Activated naive CD4-positive, alpha-beta T cell treated with anti-CD3 and anti-CD28 coated beads, Interleukin-2, amount 50 U/mL, for 72 hours (primary cell): Measurements from ENCODE around the gene POP4. TPM values are rescaled to one million over a fixed set of nuclear protein-coding genes. Genes with fewer than 3 reads are reported as not detected.
"Not testable (repeated sequence)": the region's sequence is repeated elsewhere in the genome, so short reads cannot be mapped to it uniquely, and the experiment has no call there.

Experiments used
- ATAC-seq, 2 donors: fragments of 150-1000 bp; cut with Tn5 transposase; 2 replicates each; pipeline ENCODE4 v1.10.0; 2021; ENCODE audit warnings: mild to moderate bottlenecking in 2 of 2, moderate library complexity in 2 of 2
- DNase-seq, 2 donors: peaks; one replicate each; pipeline ENCODE4 v3.0.0; 2021 to 2022; ENCODE audit warnings: low spot score in 2 of 2
- H3K27ac Mint-ChIP-seq, 2 donors: one replicate each; pipeline ENCODE4 v1.8.0; 2022; ENCODE audit warnings: mild to moderate bottlenecking in 2 of 2, mixed read lengths in 2 of 2
- H3K36me3 Mint-ChIP-seq, 2 donors: one replicate each; pipeline ENCODE4 v1.8.0; 2022; ENCODE audit warnings: mixed read lengths in 2 of 2
- H3K9me3 Mint-ChIP-seq, 2 donors: one replicate each; pipeline ENCODE4 v1.8.0; 2022; ENCODE audit warnings: mixed read lengths in 2 of 2
- total RNA-seq, 2 donors: library from RNA; stranded (reverse); gene quantifications; one replicate each; pipeline ENCODE4 v1.2.3, GENCODE V29; 2022

POP4 gene
- total RNA-seq, 2 donors from 2014 or later: 83.7 to 90.7 TPM

DNA sequence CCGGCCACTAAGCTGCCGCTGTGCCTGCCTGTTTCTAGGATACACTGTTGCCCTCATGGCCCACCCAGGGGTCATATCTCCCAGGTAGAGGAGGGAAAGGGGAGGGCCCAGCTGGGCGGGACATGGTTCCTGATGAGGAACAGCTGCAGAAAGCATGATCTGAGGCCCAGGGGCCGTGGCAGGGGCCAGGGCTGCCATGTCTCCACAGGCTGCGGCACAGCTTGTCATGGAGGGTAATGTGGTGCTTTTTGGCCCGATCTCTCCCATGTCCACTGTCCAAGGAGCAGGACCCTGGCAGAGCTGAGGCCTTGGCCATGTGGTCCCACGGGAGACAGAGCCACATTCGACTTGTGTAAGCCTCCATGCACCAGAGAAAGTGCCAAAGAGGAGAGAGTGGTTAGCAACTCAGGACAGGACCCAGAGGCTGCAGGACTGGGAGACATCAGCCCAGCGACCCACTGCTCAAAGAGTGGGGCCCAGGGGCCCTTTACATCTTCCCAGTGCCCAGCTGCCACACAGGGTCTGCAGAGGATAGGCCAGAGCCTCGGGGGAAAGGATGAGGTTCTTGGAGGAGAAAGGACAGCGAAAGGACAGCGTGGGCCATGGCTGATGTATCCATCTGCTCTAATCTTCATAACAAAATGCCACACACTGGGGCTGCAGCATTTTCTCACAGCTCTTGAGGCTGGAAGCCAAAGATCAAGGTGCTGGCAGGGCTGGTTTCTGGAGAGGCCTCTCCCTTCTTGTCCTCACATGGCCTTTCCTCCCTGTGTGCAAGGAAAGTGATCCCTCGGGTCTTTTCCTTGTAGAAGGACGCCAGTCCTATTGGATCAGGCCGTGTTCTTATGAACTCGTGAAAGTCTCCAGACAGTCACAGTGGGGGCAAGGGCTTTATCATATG, 11.5 kb downstream of the POP4 start:
- DNase-seq: no peak
- H3K27ac Mint-ChIP-seq: peak overlapping the region in 1 of 2 donors; percentile 87

DNA sequence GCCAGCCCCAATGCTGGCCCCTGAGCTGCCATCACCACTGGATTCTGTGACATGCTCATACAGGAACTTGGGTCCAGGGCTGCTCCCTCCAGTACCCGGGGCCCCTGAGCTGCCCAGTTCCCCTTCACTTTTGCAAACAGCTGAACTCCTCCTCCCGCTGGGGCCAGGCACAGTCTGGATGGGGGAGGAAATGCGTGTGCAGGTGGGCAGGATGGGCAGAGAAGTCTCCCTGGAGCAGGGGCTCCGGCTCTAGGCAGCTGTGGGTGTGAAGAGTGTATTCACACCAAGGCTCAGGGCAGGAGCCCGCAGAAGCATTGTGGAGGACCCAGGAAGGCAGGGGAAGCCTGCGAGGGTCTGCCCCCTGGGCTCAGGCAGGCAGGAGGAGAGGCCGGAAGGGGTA, 12.4 kb downstream of the POP4 start:
- ATAC-seq (no peak), DNase-seq (no peak)
- peaks cover 7 to 8% of the 10 kb centered on the region in 2 donors for H3K36me3 Mint-ChIP-seq
- H3K27ac Mint-ChIP-seq: peak overlapping the region in 1 of 2 donors; percentile 55
- H3K9me3 Mint-ChIP-seq: no peaks in the 10 kb centered on the region

More for the DNA sequence above, 11.5 kb downstream of the POP4 start:
- no peak for ATAC-seq
- H3K9me3 Mint-ChIP-seq: no peaks in the 10 kb centered on the region
- H3K36me3 Mint-ChIP-seq: peaks cover 15 to 16% of the 10 kb centered on the region in 2 donors

DNA sequence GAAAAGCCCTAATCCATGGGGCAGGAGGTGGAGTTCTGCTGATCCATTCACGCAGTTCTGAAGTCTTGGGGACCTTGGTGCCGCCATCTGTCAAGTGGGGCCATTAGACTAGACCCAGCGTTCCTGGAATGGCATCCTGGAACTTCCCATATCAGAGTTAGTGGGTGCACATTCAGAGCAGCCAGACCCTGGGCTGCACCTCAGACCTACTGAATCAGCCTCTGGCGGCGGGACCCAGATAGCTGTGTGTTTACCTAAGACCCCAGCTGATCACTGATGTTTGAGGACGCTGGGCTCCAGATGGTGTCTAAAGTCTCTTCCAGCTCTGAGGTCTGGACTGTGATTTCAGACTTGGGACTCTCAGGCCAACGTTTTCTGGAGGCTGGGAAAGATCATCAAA, 12.8 kb downstream of the POP4 start:
- H3K27ac Mint-ChIP-seq: no peak overlapping the region
- peaks cover 7 to 8% of the 10 kb centered on the region in 2 donors for H3K36me3 Mint-ChIP-seq
- ATAC-seq (no peak), DNase-seq (no peak)
- no peaks in the 10 kb centered on the region for H3K9me3 Mint-ChIP-seq

DNA sequence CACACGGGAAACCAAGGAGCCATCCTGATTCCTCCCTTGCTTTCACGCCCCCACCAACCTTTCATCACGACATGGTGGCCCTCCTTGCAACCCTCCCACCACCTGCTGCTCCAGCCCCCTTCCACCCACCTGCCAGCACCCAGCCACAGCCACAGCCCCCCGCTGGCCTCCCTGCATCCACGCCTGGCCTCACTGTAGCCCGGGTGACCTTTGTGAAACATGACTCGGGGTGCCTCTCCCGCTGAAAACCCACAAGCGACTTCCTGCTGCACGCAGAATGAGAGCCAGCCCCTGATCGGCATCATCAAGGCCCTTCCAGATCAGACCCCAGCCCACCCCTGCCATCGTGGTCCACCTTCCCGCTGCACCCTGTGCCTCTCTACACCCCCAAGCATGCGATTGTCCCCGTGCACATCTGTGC, 14.9 kb downstream of the POP4 start:
- Mint-ChIP-seq H3K36me3 (no peaks in the 10 kb centered on the region), H3K27ac (peak overlapping the region in 1 of 2 donors; percentile 74), H3K9me3 (no peaks in the 10 kb centered on the region)
- ATAC-seq: peak; percentile 56 to 73
- DNase-seq: peak; percentile 40 to 74

DNA sequence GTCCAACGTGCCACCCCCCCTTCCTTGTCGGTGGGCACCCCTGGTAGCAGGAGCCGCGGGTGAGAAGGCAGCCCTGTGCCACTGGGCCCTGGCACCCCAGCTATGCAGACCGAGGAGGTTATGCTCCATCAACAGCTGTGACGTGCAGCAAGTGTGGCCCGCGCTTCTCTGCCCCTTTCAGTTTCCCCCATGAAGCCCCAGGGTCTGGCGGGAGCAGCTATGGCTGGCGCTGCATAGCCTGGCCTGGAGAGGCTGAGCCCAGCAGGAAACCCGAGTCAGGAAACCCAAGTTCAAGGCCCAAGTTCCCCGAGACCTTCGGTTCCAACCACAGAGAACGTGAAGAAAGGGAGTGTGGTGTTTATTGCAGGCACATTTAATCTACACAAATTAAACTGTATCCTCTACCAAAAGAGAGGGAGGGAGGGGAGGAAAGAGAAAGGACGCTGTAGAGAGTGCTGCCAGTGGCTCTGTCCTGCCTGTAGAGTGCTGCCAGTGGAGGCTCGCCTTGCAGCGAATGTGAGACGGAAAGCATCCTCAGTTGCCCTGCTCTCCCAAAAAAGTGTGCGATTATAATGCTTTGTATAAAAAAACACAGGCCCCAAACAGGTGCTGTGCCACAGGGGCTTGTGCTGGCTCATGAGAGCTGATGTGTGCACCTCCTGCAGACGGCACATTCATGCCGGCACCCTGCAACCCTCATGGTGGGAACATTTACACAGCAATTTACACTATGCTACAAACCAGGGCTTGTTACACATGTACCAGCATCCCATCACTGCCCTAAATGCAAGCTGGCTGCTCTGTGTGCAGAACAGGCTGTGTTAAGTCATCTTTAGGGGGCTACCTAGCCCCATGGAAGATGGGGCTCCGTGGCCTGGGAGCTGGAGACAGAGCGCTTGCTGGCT, 16.3 kb downstream of the POP4 start:
- H3K36me3 Mint-ChIP-seq: no peaks in the 10 kb centered on the region
- peak overlapping the region; percentile 64 to 91 for H3K27ac Mint-ChIP-seq
- ATAC-seq: peak; percentile 39 to 61
- DNase-seq: no peak
- H3K9me3 Mint-ChIP-seq: no peaks in the 10 kb centered on the region

DNA sequence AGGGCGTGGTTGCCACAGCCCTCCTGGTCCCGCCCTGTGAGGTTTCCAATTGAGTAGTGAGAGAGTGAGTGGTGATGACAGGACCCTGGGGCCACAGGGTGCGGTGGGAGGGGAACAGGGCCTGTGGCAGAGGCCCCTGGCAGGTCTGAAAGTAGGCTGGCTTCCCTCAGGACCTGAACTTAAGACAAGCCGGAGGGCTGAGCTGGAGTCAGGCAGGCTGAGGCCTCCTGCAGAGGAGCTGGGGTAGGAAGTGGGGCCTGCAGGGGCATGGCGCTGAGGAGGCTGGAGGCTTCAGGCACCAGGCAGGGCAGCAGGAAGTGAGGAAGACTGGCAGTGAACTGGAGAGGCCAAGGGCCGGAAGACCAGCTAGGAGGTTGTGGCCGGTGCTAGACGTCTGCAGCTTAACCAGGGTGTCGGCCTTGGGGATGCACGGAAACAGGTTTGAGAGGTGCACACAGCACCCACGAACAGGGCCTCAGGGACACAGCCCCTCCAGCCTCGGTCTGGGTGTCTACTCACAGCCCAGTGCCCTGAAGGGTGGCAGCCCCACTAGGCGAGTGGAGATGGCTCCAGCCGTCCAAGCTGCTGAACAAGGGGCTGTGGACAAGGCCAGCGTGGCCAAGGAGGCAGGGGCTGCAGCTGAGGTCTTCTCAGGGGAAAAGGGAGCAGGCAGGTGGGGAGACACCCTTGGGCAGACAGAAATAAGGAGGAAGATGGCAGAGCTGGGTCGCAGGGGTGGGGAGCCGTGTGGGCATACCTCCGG, 17.8 kb downstream of the POP4 start:
- peak overlapping the region; percentile 68 to 88 for H3K27ac Mint-ChIP-seq
- H3K9me3 Mint-ChIP-seq: no peaks in the 10 kb centered on the region
- DNase-seq (peak in 1 of 2 donors; percentile 62), ATAC-seq (peak; percentile 68 to 92)
- no peaks in the 10 kb centered on the region for H3K36me3 Mint-ChIP-seq

DNA sequence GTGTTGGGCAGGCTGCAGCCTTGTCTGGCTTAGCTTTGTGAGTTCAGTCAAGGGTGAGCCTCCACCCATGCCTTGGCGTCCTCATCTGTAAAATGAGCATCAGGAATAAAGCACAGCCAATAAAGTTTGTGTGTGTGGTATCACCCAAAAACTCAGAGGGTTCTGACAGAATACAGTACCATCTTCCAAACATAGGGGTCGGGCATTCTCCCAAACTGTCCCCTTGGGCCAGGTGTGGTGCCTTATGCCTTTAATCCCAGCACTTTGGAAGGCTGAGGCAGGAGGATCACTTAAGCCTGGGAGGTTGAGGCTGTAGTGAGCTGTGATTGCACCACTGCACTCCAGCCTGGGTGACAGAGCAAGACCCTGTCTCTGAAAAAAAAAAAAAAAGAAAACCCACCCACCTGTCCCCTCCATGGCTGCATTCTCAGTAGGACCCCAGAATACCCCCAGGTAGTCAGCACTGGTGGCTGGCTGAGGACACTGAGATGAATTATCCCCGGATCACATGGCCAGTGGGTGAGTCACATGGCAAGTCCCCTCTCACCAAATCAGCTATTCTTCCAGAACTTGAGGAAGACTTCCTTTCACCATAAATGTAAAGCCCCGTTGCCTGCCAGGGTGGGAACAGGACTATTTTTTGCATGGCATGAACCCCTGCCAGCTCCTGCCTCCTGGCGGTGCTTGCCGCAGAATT, 18.6 kb downstream of the POP4 start:
- peak overlapping the region in 1 of 2 donors; percentile 68 for H3K27ac Mint-ChIP-seq
- ATAC-seq: no peak
- no peaks in the 10 kb centered on the region for H3K9me3 Mint-ChIP-seq
- no peaks in the 10 kb centered on the region for H3K36me3 Mint-ChIP-seq
- no peak for DNase-seq

DNA sequence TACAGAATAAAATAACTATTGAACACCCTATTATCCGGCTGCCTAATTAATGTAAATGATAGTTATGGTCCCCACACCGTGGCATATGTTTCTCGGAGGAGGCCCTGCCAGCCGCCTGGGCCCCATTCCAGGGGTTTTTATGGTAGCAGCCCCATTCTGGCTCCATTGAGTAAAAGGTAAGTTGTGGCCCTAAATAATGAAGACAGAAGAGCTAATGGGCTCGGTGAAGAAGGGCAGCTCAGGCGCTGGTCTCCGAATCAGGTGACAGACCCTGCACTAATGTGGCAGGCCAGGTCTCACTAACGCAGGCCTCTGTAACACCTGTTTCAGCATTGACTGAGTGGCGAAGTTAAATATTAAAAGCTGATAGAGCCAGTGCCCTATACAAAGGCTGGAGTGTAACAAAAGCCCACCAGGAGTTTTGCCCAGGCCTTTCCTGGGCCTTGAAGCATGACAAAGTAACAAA, 19.1 kb downstream of the POP4 start:
- Mint-ChIP-seq H3K36me3 (no peaks in the 10 kb centered on the region), H3K9me3 (no peaks in the 10 kb centered on the region), H3K27ac (no peak overlapping the region)
- DNase-seq (no peak), ATAC-seq (no peak)

DNA sequence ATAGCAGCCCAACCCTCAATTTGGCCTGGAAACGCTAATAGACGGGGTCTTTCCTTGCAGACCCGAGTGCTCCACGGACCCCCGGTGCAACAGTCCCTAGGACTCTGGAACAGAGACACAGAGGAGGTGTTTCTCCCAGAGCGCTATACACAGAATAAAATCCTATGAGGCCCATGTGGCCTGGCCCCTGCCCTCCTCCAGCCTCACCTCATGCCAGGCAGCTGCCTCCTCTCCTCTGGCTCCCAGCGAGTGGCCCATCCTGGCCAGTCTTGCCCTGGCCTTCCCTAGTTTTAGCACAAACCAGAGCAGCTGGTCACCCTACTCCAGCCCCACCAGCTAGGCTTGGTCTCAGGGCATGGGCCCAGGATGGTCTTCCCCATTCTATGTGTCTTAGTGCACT, 20.3 kb downstream of the POP4 start:
- no peak overlapping the region for H3K27ac Mint-ChIP-seq
- ATAC-seq (no peak), DNase-seq (no peak)
- no peaks in the 10 kb centered on the region for H3K9me3 Mint-ChIP-seq
- H3K36me3 Mint-ChIP-seq: no peaks in the 10 kb centered on the region

DNA sequence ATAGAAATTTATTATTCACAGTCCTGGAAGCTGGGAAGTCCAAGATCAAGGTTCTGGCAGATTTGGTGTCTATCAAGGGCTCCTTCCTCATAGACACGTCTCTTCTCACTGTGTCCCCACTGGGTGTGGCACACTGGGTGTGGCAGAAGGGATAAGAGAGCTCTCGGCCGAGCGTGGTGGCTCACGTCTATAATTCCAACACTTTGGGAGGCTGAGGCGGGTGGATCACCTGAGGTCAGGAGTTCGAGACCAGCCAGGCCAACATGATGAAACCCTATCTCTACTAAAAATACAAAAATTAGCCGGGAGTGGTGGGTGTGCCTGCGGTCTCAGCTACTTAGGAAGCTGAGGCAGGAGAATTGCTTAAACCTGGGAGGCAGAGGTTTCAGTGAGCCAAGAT, 20.7 kb downstream of the POP4 start:
- not testable (repeated sequence) for H3K9me3 Mint-ChIP-seq, ATAC-seq

DNA sequence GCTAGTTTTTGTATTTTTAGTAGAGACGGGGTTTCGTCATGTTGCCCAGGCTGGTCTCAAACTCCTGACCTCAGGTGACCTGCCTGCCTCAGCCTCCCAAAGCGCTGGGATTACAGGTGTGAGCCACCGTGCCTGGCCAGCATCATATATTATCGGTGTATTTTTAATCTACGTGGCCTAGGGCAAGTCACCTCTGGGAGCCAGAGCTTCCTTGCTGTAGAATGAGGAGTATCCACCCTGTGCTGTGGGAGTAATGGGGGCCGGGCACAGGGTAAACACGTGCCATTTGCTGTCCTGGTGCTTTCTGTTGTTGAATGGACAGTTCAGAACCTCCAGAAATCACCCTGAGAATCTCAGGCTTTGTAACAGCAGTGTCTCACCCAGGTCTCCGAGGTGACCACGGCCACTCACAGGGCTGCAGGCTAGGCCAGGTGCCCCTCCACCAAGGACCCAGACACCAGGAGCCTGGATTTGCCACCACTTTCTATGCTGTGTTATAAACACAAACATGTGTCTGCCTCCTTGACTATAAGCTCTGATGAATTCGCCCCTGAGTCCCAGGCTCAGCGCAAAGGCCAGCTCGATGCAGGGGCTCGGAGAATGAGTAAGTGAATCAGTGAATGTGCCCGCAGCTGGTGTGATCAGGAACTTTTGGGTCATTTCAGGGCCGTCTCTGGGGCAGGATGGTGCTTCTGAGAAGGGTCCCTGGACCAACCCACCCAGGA, 22.7 kb downstream of the POP4 start:
- no peak overlapping the region for H3K27ac Mint-ChIP-seq
- DNase-seq (no peak), ATAC-seq (no peak)
- no peaks in the 10 kb centered on the region for H3K9me3 Mint-ChIP-seq
- no peaks in the 10 kb centered on the region for H3K36me3 Mint-ChIP-seq

More for the DNA sequence above, 20.7 kb downstream of the POP4 start:
- H3K27ac Mint-ChIP-seq, H3K36me3 Mint-ChIP-seq, DNase-seq: not testable (repeated sequence)

DNA sequence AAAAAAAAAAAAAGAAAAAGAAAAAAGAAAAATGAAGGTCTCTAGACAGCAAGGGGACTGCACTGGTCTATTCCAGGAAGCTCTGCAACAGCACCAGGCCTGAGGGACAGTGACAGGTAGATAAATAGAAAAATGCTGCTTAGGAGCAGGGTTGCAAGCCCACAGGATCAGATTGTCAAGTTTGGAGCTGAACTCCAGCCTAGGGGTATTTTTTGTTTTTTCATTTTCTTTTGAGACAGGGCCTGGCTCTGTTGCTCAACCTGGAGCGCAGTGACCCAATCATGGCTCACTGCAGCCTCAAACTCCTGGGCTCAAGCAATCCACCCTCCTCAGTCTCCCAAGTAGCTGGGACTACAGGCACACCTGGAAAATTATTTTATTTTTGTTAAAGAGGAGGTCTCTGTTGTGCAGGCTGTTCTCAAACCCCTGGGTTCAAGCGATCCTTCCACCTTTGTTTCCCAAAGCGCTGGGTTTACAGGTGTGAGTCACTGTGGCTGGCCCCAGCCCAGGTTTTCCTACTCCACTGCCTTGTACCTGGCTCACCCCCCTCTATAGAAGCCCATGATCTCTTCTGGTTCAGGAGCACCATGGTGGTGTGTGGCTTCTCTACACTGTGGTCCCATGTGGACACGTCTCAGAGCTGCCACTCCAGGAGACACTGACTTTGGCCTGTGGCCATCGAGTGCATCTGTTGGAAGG, 23.9 kb downstream of the POP4 start:
- ATAC-seq: no peak
- no peaks in the 10 kb centered on the region for H3K36me3 Mint-ChIP-seq
- DNase-seq: peak in 1 of 2 donors; percentile 21

DNA sequence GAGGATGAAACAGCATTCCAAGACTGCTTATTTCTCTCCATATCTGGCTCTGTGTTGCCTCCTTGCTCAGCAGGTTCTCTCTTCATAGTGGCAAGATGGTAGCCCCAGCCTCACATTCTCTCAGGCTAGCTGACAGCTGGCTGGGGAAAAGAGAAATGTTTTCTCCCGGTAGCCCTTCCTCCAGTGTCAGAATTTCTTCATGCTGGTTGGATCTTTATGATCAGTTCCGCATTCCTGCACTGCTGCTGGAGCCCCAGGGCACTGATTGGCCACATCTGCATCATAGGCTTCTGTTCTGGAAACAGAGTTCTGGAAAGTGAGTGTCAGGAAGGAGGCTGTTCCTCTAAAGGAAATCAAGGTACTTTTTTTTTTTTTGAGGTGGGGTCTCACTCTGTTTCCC, 24.6 kb downstream of the POP4 start:
- DNase-seq (peak in 1 of 2 donors; percentile 1), ATAC-seq (no peak)
- no peak overlapping the region for H3K27ac Mint-ChIP-seq
- no peaks in the 10 kb centered on the region for H3K36me3 Mint-ChIP-seq
- H3K9me3 Mint-ChIP-seq: no peaks in the 10 kb centered on the region

More for the DNA sequence above, 23.9 kb downstream of the POP4 start:
- no peak overlapping the region for H3K27ac Mint-ChIP-seq
- no peaks in the 10 kb centered on the region for H3K9me3 Mint-ChIP-seq

DNA sequence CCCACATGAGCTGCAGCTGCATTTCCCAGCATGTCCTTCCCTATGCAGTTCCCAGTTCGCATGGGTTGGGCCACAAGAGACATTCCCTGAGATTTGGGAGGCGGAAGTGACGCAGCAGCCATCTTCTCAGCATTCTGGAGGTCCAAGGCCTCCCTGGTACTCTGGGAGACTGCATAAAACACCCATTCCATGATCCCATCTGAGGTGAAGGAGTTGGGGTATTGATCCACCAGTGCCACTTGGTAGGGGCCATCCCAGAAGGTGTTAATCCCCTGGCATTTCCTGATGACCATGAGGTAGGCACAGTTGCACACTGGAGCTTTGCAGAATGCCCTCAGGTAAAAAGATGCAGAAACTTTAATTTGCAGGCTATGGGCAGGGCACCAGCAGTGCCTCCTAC, 25.4 kb downstream of the POP4 start:
- DNase-seq (peak in 1 of 2 donors; percentile 23), ATAC-seq (no peak)
- Mint-ChIP-seq H3K36me3 (no peaks in the 10 kb centered on the region), H3K9me3 (no peaks in the 10 kb centered on the region), H3K27ac (no peak overlapping the region)

DNA sequence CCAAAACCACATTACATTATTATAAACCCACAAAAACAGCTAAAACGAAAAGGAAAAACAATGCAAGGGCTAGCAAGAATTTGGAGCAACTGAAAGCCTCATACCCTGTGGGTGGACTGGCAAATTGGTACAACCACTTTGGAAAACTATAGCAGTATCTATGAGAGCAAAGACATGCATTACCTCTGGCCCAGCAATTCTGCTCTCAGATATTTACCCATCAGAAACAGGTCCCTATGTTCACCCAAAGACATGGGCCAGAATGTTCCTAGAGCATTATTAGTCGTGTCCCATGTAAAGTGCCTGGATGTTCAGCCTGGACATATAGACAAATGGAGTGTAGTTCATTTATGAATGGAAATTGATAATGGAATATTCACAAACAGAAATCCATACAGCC, 27.9 kb downstream of the POP4 start:
- no peak overlapping the region for H3K27ac Mint-ChIP-seq
- no peaks in the 10 kb centered on the region for H3K36me3 Mint-ChIP-seq
- ATAC-seq (no peak), DNase-seq (no peak)
- no peaks in the 10 kb centered on the region for H3K9me3 Mint-ChIP-seq
